BJ (cell line): ENCODE results near the gene OTOP2. TPM values are rescaled to one million over a fixed set of nuclear protein-coding genes. Genes with fewer than 3 reads are reported as not detected.

Source experiments
- CTCF ChIA-PET: fragments of 350-600 bp; formaldehyde crosslinking; extraction: SDS; loops from one replicate; lab custom pipeline; 2021; ENCODE audit warnings: antibody characterized with exemption, inconsistent platforms; lab: Yijun Ruan, JAX
- POLR2A ChIA-PET: fragments of 300-600 bp; sonication (Branson Sonifier 250); formaldehyde crosslinking; extraction: SDS; loops from one replicate; lab custom pipeline; 2021; ENCODE audit warnings: antibody characterized with exemption; lab: Charles Lee
- DNase-seq: peaks from one replicate; pipeline ENCODE4 v3.0.0-alpha.2; 2011; ENCODE audit warnings: low read depth
- H3K27me3 ChIP-seq: 2 replicates; pipeline ENCODE4 v1.6.0; 2011; ENCODE audit warnings: low read length; ENCODE audit not compliant: control insufficient read depth, insufficient read depth
- H3K36me3 ChIP-seq: 2 replicates; pipeline ENCODE4 v1.5.1; 2011; ENCODE audit warnings: low read length; ENCODE audit not compliant: control insufficient read depth, insufficient read depth
- H3K4me3 ChIP-seq: 2 replicates; pipeline ENCODE4 v1.5.1; 2011; ENCODE audit warnings: low read depth, mild to moderate bottlenecking, control low read depth, low read length
- polyA plus RNA-seq: library from polyadenylated mRNA; depleted of rRNA; stranded (reverse); fragments of >200 nt; gene quantifications from 2 replicates; pipeline ENCODE4 v1.2.3, GENCODE V29; 2011
- TF ChIP-seq, protein P1 (sequence below): IDR thresholded peaks from 2 replicates; pipeline ENCODE4 v1.5.1; 2011; ENCODE audit warnings: low read depth, mild to moderate bottlenecking, control low read depth, inconsistent platforms, low read length, moderate library complexity; ENCODE audit not compliant: insufficient read depth

Gene OTOP2
- polyA plus RNA-seq, 1 experiment, result not detected

DNA sequence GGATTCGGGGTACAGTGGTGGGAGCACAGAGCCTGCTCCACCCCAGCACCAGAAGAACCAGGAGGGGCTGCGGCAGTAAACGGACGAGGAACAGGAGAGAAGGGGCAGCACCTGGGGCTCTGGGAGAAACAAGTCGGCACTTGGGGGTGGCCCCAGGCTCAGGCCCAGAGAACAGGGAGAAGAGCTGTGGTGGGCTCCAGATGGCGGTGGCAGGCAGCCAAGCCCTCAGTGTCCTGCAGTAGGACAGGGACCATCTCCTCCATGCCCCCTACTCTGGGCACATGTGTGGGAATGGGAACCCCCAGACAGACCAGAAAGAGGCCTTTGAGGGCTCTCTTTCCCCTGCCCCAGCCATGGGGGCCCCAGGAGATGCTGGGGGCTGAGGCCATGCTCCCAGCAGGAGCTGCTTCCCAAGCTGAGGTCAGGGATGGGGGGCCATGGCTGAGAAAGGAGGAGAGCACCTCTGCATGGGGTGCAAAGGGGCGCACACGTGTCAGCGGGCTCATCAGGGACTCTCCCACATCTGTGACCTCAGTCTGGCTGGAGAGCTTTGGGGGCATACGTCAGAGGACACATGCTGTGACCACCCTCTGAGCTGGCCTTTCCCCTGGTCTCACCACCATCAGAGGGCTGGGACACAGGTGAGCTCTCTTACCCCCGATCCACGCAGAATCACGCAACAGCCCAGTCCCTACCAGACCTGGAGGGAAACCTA, 7.8 kb upstream of the OTOP2 start:
- Histone ChIP-seq H3K4me3 (no peak overlapping the region), H3K27me3 (peaks cover 2% of the 10 kb centered on the region; the same call in 1 of the 2 replicates), H3K36me3 (no peaks in the 10 kb centered on the region)
- ChIA-PET CTCF (no interaction called here), POLR2A (no interaction called here)
- TF ChIP-seq, protein P1, sequence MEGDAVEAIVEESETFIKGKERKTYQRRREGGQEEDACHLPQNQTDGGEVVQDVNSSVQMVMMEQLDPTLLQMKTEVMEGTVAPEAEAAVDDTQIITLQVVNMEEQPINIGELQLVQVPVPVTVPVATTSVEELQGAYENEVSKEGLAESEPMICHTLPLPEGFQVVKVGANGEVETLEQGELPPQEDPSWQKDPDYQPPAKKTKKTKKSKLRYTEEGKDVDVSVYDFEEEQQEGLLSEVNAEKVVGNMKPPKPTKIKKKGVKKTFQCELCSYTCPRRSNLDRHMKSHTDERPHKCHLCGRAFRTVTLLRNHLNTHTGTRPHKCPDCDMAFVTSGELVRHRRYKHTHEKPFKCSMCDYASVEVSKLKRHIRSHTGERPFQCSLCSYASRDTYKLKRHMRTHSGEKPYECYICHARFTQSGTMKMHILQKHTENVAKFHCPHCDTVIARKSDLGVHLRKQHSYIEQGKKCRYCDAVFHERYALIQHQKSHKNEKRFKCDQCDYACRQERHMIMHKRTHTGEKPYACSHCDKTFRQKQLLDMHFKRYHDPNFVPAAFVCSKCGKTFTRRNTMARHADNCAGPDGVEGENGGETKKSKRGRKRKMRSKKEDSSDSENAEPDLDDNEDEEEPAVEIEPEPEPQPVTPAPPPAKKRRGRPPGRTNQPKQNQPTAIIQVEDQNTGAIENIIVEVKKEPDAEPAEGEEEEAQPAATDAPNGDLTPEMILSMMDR, result no peak
- no peak for DNase-seq

DNA sequence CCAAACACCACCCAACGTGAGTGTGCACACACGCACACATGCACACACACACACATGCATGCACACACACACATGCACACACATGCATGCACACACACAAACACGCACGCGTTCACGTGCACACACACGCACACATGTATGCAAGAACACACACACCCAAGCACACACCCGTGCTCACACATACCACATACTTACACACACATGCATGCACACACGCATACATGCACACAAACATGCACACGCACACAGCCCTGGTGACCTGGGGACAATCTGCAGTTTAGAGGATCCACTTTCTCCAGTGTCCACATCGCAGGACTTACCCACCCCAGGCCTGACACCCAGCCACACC, 7.2 kb upstream of the OTOP2 start:
- H3K4me3 ChIP-seq, result no peak overlapping the region
- no peaks in the 10 kb centered on the region for H3K36me3 ChIP-seq
- CTCF ChIA-PET, result no interaction called here
- no peak for DNase-seq
- H3K27me3 ChIP-seq, result peaks cover 6% of the 10 kb centered on the region
- POLR2A ChIA-PET, result no interaction called here
- TF ChIP-seq, protein P1, result no peak

DNA sequence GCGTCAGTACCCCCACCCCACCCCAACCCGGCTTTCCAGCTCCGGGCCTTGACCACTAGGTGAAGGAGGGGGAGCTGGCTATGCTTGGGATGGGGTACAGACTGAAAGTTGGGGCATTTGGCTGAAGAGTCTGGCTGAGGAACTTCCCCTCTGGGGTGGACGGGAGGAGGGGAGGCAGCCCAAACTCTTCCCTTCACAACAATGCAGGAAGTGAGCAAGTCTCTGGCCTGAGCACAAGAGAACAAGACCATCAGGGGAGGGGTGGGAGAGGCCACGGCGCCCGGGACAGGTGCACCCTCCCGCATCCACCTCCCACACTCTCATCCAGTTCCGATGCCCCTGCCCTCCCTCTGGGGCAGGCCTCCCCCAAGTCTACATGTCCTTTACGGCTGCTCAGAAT, 6.6 kb upstream of the OTOP2 start:
- POLR2A ChIA-PET, result no interaction called here
- no peak for DNase-seq
- CTCF ChIA-PET, result no interaction called here

DNA sequence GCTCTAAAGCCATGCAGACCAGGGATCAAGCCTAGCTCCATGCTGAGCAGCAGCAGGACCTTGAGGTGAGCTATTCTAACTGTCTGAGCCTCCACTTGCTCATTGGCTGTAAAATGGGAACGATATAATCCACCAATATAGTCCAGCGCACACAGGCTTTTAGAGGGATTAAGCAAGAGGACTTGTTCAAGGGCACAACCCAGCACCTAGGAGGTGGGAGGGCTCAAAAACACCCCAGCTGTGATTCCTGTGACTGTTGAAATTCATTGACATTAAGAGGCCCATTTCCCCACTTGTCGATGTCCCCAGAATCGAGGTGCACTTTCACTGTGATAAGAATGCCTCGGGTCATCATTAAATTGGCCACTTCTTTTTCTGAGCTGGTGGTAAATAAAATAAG, 5.2 kb upstream of the OTOP2 start:
- DNase-seq, result no peak
- no peak overlapping the region for H3K4me3 ChIP-seq
- peaks cover 18% of the 10 kb centered on the region for H3K27me3 ChIP-seq
- ChIA-PET CTCF (interaction anchor here (0.8 to 7.5 kb wide), 4 partner anchors 23 to 42 kb away, joined by 3 to 48 read pairs (median 7); no protein-coding TSS in a partner anchor), POLR2A (no interaction called here)
- no peaks in the 10 kb centered on the region for H3K36me3 ChIP-seq
- TF ChIP-seq, protein P1, result no peak

More for the DNA sequence above, 6.6 kb upstream of the OTOP2 start:
- TF ChIP-seq, protein P1, result no peak
- Histone ChIP-seq H3K27me3 (peaks cover 9% of the 10 kb centered on the region), H3K4me3 (no peak overlapping the region), H3K36me3 (no peaks in the 10 kb centered on the region)

DNA sequence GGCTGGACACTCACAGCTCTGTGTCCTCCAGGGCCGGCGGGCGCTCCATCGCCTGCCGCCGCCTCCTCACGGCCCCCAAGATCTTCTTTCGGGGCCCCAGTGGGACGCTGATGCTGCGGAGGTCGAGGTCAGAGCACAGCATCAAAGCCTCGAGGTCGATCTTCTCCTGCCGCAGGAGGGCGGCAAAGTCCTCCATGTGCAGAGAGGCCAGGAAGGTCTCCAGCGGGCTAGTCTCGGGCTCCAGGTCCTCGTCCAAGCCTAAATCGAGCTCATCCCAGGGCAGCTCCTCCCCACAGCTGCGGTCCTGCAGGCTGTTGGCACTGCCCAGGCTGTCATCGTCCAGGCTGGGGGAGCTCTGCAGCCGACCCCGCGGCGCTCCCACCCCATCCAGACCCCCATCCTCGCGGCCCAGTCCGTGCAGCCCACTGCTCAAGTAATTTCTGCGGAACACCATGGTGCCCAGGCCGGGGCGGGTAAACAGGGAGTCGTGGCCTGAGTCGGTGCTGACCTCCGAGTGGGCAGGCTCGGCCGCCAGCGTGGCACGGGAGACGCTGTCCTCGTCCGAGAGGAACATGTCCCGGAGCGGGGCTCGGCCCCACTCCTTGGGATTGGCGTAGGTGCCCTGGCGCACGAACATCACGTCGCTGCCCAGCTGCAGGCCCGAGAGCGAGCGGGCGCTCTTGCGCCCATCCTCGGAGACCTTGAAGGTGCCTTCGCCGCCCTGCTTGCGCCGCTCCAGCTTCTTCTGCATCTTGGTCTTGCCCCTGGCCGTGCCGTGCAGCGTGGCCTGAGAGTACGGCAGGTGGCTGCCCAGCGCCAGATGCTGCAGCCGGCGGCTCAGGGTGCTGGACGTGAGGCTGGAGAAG, 4.4 kb upstream of the OTOP2 start:
- TF ChIP-seq, protein P1, result peak; percentile 33; the same call in 1 of the 2 replicates
- Histone ChIP-seq H3K36me3 (no peaks in the 10 kb centered on the region), H3K4me3 (no peak overlapping the region), H3K27me3 (peaks cover 25% of the 10 kb centered on the region)
- no peak for DNase-seq
- ChIA-PET CTCF (interaction anchor here (0.8 to 7.5 kb wide), 5 partner anchors 14 to 42 kb away, joined by 3 to 48 read pairs (median 4); no protein-coding TSS in a partner anchor), POLR2A (no interaction called here)
